ENCODE data around the gene CLIC4.
"Not testable (repeated sequence)": the region's sequence is repeated elsewhere in the genome, so short reads cannot be mapped to it uniquely, and the experiment has no call there.

CLIC4 gene

DNA sequence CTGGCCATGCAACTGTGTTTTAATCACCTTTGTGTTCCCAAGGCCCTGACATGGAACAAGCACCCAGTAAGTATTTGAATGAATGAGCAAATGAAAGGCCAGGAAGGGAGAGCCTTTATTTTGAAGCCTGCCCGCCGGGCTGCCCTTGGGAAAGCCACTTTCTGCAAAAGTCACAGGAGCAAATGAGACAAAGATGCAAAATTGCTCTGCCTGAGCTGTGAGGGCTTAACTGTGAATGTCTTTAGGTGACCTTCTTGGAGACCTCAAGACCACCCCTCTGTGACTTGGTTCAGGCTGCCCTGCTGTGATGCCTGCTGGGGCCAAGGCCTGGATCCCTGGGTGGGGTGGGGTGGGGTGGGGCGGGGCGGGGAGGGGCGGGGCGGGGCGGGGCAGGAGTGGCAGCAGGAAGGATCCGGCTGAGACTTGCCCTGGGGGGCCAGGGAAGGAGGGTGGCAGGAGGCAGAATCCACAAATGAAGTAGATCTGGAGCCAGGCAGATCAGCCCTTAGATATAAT lies 130.8 kb downstream of the CLIC4 start:
- DNase-seq (ENCODE audit: low read depth in 2 of 2): no peak

DNA sequence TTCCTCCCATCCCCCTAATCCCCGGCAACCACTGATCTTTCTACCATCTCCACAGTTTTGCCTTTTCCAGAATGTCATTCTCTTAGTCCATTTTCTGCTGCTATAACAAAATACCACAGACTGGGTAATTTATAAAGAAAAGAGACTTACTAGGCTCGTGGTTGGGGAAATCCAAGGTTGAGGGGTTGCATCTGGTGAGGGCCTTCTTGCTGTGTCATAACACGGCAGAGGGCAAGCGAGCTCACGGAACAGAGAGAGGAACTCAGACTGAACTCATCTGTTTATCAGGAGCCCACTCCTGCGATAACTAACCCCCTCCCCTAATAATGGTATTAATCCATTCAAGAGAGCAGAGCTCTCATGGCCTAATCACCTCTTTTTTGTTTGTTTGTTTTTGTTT lies 132.8 kb downstream of the CLIC4 start:
- DNase-seq (ENCODE audit: low read depth in 2 of 2): no peak

DNA sequence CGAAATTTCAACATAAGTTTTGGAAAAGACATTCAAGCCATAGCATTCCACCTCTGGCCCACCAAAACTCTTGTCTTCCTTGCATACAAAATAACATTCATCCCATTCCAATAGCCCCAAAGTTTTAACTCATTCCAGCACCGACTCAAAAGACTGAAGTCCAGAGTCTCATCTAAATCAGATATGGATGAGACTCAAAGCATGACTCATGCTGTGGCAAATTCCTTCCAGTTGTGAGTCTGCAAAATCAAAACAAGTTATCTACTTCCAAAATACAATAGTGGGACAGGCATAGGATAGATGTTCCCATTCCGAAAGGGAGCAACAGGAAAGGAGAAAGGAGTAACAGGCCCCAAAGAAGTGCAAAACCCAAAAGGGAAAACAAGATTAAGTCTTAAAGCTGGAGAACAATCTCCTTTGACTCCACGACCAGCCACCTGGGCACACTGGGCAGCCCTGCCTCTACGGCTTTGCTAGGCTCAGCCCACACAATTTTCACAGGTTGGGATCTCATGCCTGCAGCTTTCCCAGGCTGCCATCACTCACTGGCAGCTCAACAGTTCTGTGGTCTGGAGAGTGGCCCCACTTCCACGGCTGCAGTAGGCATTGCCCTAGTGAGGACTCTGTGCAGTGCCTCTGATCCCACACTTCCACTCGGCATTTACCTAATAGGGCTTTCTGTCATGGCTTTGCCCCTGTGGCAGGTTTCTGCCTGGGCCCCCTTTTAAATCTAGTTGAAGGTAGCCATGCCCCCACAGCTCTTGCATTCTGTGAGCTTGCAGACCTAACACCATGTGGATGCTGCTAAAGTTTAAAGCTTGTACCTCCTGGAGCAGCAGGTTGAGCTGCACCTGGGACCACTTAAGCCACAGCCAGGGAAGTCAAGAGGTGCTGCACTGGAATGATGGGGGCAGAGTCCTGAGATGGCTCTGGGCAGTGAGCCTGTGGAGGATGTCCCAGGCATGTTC lies 133.8 kb downstream of the CLIC4 start:
- DNase-seq (ENCODE audit: low read depth in 2 of 2): no peak

DNA sequence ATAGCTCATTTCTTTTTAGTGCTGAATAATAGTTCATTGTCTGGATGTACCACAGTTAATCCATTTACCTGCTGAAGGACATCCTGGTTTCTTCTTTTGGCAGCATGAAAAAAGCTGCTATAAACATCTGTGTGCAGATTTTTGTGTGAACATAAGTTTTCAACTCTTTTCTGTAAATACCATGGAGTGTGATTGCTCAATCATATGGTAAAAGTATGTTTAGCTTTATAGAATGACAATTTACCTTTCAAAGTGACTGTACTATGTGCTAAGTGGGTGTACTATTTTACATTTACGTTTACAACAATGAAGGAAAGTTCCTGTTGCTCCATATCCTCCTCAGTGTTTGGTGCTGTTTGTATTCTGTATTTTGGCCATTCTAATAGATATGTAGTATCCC lies 135.8 kb downstream of the CLIC4 start:
- DNase-seq (ENCODE audit: low read depth in 2 of 2): no peak

DNA sequence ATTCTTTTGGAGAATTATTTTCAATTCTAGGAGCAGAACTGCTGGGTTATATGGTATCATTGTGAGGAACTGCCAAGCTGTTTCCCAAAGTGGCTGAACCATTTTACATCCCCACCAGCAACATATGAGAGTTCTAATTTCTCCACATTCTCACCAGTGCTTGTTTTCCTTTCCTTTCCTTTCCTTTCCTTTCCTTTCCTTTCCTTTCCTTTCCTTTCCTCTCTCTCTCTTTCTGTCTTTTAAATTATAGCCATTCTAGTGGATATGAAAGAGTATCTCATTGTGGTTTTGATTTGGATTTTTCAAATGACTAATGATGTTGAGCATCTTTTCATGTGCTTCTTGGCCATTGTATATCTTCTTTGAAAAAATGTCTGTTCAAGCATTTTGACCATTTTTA lies 139.5 kb downstream of the CLIC4 start:
- DNase-seq (ENCODE audit: low read depth in 2 of 2): no peak

DNA sequence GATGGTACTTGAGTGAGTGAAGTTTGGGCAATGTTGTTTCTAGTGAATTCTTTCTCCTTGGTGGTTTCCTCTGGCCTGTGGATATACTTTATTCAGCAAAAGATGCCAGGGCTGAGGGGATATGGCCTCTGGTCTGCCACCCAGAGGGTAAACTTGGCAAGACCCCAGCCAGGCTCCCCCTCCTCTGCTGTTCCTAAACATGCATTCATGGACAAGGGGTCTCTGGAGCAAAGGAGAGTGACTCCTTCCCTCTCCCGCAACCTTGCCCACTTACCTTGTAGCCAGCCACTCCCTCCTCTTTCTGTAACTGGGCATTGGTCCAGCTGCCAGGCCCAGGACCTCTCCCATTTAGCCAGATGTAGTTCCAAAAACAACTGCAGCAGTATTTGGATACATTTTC lies 141.0 kb downstream of the CLIC4 start:
- DNase-seq (ENCODE audit: low read depth in 2 of 2): no peak

DNA sequence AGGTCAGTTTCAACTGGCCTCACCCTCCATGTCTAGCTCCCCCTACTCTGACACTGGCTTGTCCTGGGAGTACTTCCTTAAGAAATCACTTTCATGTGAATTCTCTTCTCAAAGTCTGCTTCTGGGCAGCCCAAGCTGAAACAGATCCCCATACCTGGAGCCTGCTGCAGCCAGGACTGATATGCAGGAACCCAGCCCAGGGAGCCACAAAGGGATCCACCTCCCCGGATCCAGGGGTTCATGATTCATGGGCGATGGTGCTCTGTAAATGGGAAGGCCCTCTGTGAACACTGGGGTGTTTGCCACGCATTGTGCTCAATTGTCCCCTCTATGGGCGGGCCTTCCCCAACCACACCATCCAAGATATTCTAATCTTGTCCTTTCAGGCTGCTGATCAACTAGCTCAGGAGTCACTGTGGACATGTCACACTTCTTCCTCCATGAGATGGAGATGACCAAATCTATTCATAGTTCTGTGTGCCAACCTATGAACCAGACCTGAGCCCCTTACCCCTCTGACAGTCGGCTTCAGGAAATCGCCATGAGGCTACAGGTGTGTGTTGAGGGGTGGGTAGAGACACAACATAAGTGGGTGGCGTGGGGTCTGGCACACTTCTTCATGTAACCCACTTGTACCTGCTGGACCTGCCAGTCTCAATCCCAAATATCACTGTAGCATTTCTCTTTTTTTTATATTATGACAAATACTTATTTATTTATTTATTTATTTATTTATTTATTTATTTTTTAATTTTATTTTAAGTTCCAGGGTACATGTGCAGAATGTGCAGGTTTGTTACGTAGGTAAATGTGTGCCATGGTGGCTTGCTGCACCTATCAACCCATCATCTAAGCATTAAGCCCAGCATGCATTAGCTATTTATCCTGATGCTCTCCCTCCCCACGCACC lies 143.1 kb downstream of the CLIC4 start:
- DNase-seq (ENCODE audit: low read depth in 2 of 2): no peak

DNA sequence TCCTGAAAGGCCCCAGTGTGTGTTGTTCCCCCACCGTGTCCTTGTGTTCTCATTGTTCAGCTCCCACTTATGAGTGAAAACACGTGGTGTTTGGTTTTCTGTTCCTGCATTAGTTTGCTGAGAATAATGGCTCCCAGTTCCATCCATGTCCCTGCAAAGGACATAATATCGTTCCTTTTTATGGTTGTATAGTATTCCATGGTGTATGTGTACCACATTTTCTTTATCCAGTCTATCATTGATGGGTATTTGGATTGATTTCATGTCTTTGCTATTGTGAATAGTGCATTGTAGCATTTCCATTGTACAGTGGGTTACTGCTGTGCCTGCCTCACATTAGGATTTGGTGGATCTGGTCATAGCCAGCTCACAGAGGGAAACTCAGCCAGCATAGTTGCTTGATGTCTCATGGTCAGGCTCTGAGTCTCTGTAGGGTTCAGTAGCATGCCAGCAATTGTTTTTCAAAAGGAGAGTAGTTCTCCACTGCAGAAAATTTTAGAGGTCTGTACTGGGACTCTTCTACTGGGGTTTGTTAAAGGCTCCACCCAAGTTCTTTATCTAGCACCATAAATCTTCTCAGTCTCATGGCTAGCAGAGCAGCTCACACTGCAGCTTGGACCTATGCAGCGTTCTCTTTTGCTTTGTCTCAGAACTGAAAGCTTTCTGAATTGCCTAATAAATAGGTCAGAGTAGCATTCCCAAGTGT lies 143.9 kb downstream of the CLIC4 start:
- DNase-seq (ENCODE audit: low read depth in 2 of 2): no peak

DNA sequence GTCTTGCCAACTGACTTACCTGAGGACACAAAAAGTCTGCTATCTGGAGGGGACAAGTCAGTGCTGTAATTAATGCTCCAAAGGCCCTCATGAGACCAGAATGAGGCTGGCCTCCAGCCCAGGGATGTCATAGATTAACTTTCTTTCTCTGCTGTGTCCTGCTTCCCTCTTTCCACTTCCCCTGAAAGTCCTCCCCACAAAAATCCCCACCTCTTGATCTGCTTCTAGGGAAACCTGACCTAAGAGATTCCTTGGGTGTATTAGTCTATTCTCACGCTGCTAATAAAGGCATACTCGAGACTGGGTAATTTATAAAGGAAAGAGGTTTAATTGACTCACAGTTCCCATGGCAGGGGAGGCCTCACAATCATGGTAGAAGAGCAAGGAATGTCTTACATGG lies 145.6 kb downstream of the CLIC4 start:
- no peak for DNase-seq (ENCODE audit: low read depth in 2 of 2)

DNA sequence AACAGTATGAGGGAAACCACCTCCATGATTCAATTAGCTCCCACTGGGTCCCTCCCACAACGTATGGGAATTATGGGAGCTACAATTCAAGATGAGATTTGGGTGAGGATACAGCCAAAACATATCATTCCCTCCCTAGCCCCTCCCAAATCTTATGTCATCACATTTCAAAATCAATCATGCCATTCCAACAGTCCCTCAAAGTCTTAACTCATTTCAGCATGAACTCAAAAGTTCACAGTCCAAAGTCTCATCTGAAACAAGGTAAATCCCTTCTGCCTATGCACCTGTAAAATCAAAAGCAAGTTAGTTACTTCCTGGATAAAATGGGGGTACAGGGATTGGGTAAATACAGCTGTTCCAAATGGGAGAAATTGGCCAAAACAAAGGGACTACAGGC lies 146.1 kb downstream of the CLIC4 start:
- DNase-seq (ENCODE audit: low read depth in 2 of 2): not testable (repeated sequence)

DNA sequence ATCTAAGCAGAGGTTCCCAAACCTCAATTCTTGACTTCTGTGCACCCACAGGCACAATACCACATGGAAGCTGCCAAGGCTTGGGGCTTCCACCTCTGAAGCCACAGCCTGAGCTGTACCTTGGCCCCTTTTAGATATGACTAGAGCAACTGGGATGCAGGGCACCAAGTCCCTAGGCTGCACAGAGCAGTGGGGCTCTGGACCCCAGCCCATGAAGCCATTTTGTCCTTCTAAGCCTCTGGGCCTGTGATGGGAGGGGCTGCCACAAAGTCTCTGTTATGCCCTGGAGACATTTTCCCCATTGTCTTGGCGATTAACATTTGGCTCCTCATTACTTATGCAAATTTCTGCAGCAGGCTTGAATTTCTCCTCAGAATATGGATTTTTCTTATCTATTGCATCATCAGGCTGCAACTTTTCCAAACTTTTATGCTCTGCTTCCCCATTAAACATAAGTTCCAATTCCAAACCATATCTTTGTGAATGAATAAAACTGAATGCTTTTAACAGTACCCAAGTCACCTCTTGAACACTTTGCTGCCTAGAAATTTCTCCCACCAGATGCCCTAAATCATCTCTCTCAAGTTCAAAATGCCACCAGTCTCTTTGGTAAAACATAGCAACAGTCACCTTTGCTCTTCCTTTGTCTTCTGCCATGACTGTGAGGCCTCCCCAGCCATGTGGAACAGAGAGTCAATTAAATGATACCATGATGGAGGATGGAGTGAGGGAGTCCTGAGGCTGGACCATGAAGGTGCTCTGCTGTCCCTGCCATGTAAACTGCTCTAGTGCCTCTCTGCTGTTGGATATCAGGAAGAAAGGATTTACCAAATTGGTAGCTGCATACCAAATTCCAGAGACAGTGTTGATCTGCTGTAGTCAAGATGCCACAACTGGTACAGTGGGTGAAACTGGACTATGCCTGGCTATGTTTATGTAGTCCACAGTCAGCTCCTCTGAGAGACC lies 147.2 kb downstream of the CLIC4 start:
- no peak for DNase-seq (ENCODE audit: low read depth in 2 of 2)

DNA sequence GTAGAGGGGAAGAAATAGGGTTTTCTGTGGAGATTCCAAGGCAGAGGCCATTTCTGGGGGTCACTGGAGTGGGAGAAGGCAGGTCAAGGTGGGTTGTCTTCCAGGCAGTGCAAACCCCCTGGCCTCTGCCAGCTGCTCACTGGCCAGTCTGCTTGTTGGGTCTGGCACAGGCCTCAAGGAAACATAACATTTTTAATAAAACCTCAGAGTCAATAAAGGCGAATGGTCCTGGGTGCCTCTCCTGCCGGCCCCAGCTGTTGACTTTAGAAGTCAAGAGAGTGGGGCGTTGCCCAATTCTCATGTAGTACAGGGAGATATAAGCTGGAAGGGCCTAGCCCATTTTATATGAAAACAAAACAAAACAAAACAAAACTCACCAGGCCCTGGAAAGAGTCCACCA lies 148.2 kb downstream of the CLIC4 start:
- no peak for DNase-seq (ENCODE audit: low read depth in 2 of 2)
